Ovary (tissue), 3 donors: ENCODE data around the gene MAP4K4.
"Not testable (repeated sequence)": the region's sequence is repeated elsewhere in the genome, so short reads cannot be mapped to it uniquely, and the experiment has no call there.

Experiments used
- EP300 ChIP-seq: sonication (generic); formaldehyde crosslinking; IDR thresholded peaks from one replicate; pipeline ENCODE4 v1.6.1; 2017; ENCODE audit warnings: antibody characterized with exemption
- POLR2A ChIP-seq: fragments of 450-650 bp; IDR thresholded peaks from one replicate; pipeline ENCODE4 v1.6.1; 2017; ENCODE audit warnings: antibody characterized with exemption, mild to moderate bottlenecking, moderate library complexity
- TF ChIP-seq, protein P1 (sequence below), 3 donors: fragments of 450-650 bp in 2 of 3; fragments of 200-600 bp in 1 of 3; IDR thresholded peaks; one replicate each; pipeline versions ENCODE4 v1.5.1 to v1.8.0; 2016 to 2022; ENCODE audit warnings: antibody characterized with exemption in 3 of 3, mild to moderate bottlenecking in 1 of 3
- donor health status: DM: no; HTN: no; CAD: no.

GRCh38 chr2:101748462-101748861, 51.0 kb downstream of the MAP4K4 start:
- TF ChIP-seq, protein P1, sequence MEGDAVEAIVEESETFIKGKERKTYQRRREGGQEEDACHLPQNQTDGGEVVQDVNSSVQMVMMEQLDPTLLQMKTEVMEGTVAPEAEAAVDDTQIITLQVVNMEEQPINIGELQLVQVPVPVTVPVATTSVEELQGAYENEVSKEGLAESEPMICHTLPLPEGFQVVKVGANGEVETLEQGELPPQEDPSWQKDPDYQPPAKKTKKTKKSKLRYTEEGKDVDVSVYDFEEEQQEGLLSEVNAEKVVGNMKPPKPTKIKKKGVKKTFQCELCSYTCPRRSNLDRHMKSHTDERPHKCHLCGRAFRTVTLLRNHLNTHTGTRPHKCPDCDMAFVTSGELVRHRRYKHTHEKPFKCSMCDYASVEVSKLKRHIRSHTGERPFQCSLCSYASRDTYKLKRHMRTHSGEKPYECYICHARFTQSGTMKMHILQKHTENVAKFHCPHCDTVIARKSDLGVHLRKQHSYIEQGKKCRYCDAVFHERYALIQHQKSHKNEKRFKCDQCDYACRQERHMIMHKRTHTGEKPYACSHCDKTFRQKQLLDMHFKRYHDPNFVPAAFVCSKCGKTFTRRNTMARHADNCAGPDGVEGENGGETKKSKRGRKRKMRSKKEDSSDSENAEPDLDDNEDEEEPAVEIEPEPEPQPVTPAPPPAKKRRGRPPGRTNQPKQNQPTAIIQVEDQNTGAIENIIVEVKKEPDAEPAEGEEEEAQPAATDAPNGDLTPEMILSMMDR (IDR thresholded peaks at IDR 0.05), result not testable (repeated sequence)
- TF ChIP-seq POLR2A, EP300: not testable (repeated sequence)
